MM.1S (cell line): ENCODE measurements around the gene GABRP.

Source experiments
- DNase-seq: peaks from one replicate; pipeline ENCODE4 v3.0.0-alpha.2; 2015
- H2AFZ ChIP-seq: fragments of 300-600 bp; sonication (generic); 2 replicates; pipeline ENCODE4 v1.6.0; 2016; ENCODE audit warnings: antibody characterized with exemption, low read length
- H3F3A ChIP-seq: fragments of 300-600 bp; sonication (generic); 2 replicates; pipeline ENCODE4 v1.6.1; 2016; ENCODE audit warnings: mild to moderate bottlenecking, antibody characterized with exemption, low read length, moderate library complexity, mixed read lengths; ENCODE audit not compliant: insufficient read depth
- H3K27ac ChIP-seq: fragments of 300-600 bp; sonication (generic); 2 replicates; pipeline ENCODE4 v1.5.1; 2016; ENCODE audit warnings: mild to moderate bottlenecking, low read length
- H3K27me3 ChIP-seq: fragments of 300-600 bp; sonication (generic); replicated peaks from 2 replicates; pipeline ENCODE4 v1.6.0; 2016; ENCODE audit warnings: low read length; ENCODE audit not compliant: insufficient read depth
- H3K36me3 ChIP-seq: fragments of 300-600 bp; sonication (generic); replicated peaks from 2 replicates; pipeline ENCODE4 v1.6.1; 2016; ENCODE audit warnings: mild to moderate bottlenecking, low read length, mixed read lengths; ENCODE audit not compliant: insufficient read depth
- H3K4me1 ChIP-seq: fragments of 300-600 bp; sonication (generic); 2 replicates; pipeline ENCODE4 v1.6.1; 2016; ENCODE audit warnings: low read length, mixed read lengths
- H3K4me2 ChIP-seq: fragments of 300-600 bp; sonication (generic); 2 replicates; pipeline ENCODE4 v1.6.0; 2016; ENCODE audit warnings: low read depth, low read length
- H3K4me3 ChIP-seq: fragments of 300-600 bp; sonication (generic); 2 replicates; pipeline ENCODE4 v1.5.1; 2016; ENCODE audit warnings: low read length, mixed read lengths
- H3K79me2 ChIP-seq: fragments of 300-600 bp; sonication (generic); 2 replicates; pipeline ENCODE4 v1.6.1; 2016; ENCODE audit warnings: mixed run types, low read length, mixed read lengths
- H3K9ac ChIP-seq: fragments of 300-600 bp; sonication (generic); 2 replicates; pipeline ENCODE4 v1.6.1; 2016; ENCODE audit warnings: low read length, mixed read lengths
- H3K9me2 ChIP-seq: fragments of 300-600 bp; sonication (generic); replicated peaks from 2 replicates; pipeline ENCODE4 v1.6.1; 2016; ENCODE audit warnings: mild to moderate bottlenecking, low read length, mixed read lengths; ENCODE audit not compliant: insufficient read depth
- H3K9me3 ChIP-seq: fragments of 300-600 bp; sonication (generic); replicated peaks from 2 replicates; pipeline ENCODE4 v1.6.1; 2016; ENCODE audit warnings: mild to moderate bottlenecking, low read length, mixed read lengths; ENCODE audit not compliant: insufficient read depth
- H4K20me1 ChIP-seq: fragments of 300-600 bp; sonication (generic); 2 replicates; pipeline ENCODE4 v1.6.1; 2016; ENCODE audit warnings: mild to moderate bottlenecking, low read length, moderate library complexity, mixed read lengths; ENCODE audit not compliant: insufficient read depth
- CTCF ChIP-seq: fragments of 300-600 bp; sonication (generic); IDR thresholded peaks from 2 replicates; pipeline ENCODE4 v1.5.1; 2016; ENCODE audit warnings: antibody characterized with exemption, low read length, mixed read lengths
- EZH2 ChIP-seq: fragments of 300-600 bp; sonication (generic); optimal IDR thresholded peaks from 2 replicates; pipeline ENCODE3; 2017; ENCODE audit warnings: low read depth, mild to moderate bottlenecking, antibody characterized with exemption, low read length, mixed read lengths
- EZH2phosphoT487 ChIP-seq: fragments of 300-600 bp; sonication (generic); IDR thresholded peaks from 2 replicates; pipeline ENCODE4 v1.6.1; 2018; ENCODE audit warnings: antibody characterized with exemption, low read length

GABRP gene

DNA sequence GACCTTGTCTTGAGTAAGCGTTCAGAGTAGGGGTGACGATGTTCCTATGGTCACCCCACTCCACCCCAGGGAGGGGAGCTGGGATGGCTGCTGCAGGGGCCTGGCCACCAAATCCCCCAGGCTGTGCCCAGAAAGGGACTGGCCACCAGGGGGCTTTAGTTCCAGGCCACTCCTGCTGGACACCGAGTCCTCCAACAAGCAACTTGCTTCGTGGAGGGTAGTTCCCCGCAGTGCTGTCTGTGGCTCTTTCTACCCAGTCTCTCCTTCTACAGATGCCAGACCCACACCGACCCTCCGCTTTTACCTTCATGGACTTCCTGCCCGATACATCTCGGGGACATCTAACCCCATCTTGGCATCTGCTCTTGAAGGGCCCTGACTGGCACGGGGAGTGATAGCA, 35.7 kb upstream of the GABRP start:
- Histone ChIP-seq H3K36me3 (no peaks in the 10 kb centered on the region), H3F3A (peaks cover 14% of the 10 kb centered on the region), H3K79me2 (no peaks in the 10 kb centered on the region), H2AFZ (no peak overlapping the region), H3K4me1 (peaks cover 19% of the 10 kb centered on the region), H3K27ac (no peak overlapping the region), H3K27me3 (no peaks in the 10 kb centered on the region), H3K9ac (no peak overlapping the region), H3K9me3 (no peaks in the 10 kb centered on the region), H3K9me2 (no peaks in the 10 kb centered on the region), H3K4me2 (no peak overlapping the region), H4K20me1 (no peaks in the 10 kb centered on the region), H3K4me3 (no peak overlapping the region)
- no peak for DNase-seq
- TF ChIP-seq CTCF (peak; percentile 27), EZH2 (no peak), EZH2phosphoT487 (no peak)

GRCh38 chr5:170748951-170749471, 34.5 kb upstream of the GABRP start:
- Histone ChIP-seq H3K79me2 (no peaks in the 10 kb centered on the region), H3K4me3 (no peak overlapping the region), H4K20me1 (no peaks in the 10 kb centered on the region), H3K9me3 (no peaks in the 10 kb centered on the region), H3K9ac (no peak overlapping the region), H3K27me3 (no peaks in the 10 kb centered on the region), H3K4me1 (peaks cover 19% of the 10 kb centered on the region), H3F3A (peaks cover 14% of the 10 kb centered on the region), H2AFZ (no peak overlapping the region), H3K9me2 (no peaks in the 10 kb centered on the region), H3K27ac (no peak overlapping the region), H3K4me2 (no peak overlapping the region), H3K36me3 (no peaks in the 10 kb centered on the region)
- TF ChIP-seq EZH2phosphoT487 = no peak
- TF ChIP-seq CTCF = no peak
- TF ChIP-seq EZH2 = no peak
- DNase-seq = no peak

- no peaks in the 10 kb centered on the region for H4K20me1 ChIP-seq
- H3F3A ChIP-seq = peaks cover 13% of the 10 kb centered on the region
- no peak overlapping the region for H3K9ac ChIP-seq
- H3K36me3 ChIP-seq = no peaks in the 10 kb centered on the region
- H3K27me3 ChIP-seq = no peaks in the 10 kb centered on the region
- H3K9me3 ChIP-seq = no peaks in the 10 kb centered on the region
- H3K4me2 ChIP-seq = no peak overlapping the region
- H3K9me2 ChIP-seq = no peaks in the 10 kb centered on the region
- no peak overlapping the region for H3K4me3 ChIP-seq
- DNase-seq = no peak
- H2AFZ ChIP-seq = no peak overlapping the region
- no peak overlapping the region for H3K27ac ChIP-seq
- H3K79me2 ChIP-seq = no peaks in the 10 kb centered on the region
- H3K4me1 ChIP-seq = peaks cover 16% of the 10 kb centered on the region
- TF ChIP-seq EZH2phosphoT487 (no peak), CTCF (no peak), EZH2 (no peak)
These were observed 33.6 kb upstream of the GABRP start for GRCh38 chr5:170749911-170750431.
